Measurements from ENCODE around the gene NVL. TPM values are rescaled to one million over a fixed set of nuclear protein-coding genes. Genes with fewer than 3 reads are reported as not detected.

The NVL gene
- total RNA-seq, 1 donor from 2014 or later: 22.3 TPM

DNA sequence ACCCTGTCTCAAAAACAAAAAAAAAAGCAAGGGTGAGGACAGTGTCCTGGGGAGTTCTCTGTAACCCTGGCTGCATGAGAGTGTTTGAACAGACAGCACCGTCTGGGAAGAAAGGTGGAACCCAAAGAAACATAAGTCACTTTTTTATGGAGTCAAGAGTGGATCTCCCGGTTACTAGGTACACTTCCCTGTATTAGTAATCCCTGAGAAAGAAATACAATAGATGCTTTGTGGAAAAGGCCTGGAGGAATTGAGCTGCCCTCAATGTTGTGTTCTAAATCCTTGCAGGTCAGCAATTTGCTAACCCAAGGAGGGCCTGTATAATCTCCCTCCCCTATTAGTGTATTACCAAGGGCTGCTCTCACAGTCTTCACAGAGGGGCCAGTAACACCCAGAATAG is 130.3 kb downstream of the NVL start:
- no peak for DNase-seq (ENCODE audit: low read depth in 2 of 2)

GRCh38 chr1:224198572-224198971 is 131.4 kb downstream of the NVL start:
- no peak for DNase-seq (ENCODE audit: low read depth in 2 of 2)

DNA sequence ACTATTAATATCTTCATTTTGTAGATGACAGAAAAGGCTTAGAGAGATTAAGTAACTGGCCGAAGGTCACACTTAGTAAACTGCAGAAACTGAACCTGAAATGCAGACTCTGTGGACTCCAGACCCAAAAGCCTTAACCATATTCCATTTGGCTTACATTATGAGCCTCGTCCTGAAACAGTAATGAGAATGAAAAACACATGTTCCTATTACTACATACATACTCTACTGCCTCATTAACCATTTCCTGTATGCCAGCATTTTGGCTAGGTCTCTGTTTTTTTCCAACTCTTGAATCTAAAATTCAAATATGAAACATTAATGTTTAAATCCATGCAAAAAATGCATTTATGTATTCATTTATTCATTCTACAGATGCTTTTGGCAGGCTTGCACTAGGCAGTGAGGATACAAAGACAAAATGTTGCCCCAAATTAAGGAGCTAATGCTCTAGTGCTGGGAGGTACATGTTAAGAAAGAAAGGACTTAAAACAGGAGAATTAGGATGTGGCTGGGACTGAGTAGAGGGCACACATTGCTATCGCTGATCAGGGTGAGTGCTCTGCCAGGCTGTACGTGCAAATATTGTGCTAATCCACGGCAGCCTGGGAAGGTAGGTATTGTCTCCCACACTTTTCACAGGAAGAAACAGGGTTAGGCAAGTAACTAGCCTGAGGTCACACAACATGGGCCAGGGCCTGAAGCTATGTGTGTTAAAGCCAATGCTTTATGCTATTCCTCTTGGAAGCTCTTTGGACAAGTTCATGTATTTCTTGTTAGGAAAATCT is 133.0 kb downstream of the NVL start:
- no peak for DNase-seq (ENCODE audit: low read depth in 2 of 2)

- DNase-seq (ENCODE audit: low read depth in 2 of 2): no peak
Observed at GRCh38 chr1:224193319-224193966, 136.5 kb downstream of the NVL start.

DNA sequence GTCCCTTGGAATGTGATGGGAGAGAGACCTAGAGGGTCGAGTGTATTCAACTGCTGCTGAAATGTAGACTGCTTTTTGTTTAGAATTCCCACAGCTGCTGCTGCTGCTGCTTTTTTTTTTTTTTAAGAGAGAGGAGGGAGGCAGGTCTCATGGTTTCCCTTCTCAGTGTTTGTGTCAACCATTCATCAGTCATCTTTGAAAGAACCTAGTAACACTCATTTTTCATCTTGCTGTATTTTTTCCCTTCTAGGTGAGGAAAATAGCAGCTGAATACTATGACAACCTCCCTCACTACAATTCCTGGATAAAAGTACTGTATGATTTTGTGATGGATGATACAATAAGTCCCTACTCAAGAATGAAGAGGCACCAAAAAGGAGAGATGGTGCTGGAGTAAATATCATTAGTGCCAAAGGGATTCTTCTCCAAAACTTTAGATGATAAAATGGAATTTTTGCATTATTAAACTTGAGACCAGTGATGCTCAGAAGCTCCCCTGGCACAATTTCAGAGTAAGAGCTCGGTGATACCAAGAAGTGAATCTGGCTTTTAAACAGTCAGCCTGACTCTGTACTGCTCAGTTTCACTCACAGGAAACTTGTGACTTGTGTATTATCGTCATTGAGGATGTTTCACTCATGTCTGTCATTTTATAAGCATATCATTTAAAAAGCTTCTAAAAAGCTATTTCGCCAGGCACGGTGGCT is 137.7 kb downstream of the NVL start:
- DNase-seq (ENCODE audit: low read depth in 2 of 2): no peak

- DNase-seq (ENCODE audit: low read depth in 2 of 2): no peak
Observed at GRCh38 chr1:224189561-224189960, 140.4 kb downstream of the NVL start.

GRCh38 chr1:224188286-224188685 is 141.7 kb downstream of the NVL start:
- DNase-seq (ENCODE audit: low read depth in 2 of 2): no peak

DNA sequence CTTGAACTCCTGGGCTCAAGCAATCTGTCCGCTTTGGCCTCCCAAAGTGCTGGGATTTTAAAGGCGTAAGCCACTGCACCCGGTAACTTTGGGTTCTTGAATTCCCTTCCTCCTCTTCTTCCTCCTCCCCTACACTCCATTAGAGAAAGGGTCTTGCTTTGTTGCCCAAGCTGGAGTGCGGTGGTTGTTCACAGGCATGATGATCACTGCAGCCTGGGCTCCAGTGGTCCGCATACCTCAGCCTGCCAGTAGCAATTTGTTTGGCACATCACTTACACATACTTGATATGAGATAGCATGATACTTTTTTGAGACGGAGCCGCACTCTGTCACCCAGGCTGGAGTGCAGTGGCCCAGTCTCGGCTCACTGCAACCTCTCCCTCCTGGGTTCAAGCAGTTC is 144.8 kb downstream of the NVL start:
- no peak for DNase-seq (ENCODE audit: low read depth in 2 of 2)

DNA sequence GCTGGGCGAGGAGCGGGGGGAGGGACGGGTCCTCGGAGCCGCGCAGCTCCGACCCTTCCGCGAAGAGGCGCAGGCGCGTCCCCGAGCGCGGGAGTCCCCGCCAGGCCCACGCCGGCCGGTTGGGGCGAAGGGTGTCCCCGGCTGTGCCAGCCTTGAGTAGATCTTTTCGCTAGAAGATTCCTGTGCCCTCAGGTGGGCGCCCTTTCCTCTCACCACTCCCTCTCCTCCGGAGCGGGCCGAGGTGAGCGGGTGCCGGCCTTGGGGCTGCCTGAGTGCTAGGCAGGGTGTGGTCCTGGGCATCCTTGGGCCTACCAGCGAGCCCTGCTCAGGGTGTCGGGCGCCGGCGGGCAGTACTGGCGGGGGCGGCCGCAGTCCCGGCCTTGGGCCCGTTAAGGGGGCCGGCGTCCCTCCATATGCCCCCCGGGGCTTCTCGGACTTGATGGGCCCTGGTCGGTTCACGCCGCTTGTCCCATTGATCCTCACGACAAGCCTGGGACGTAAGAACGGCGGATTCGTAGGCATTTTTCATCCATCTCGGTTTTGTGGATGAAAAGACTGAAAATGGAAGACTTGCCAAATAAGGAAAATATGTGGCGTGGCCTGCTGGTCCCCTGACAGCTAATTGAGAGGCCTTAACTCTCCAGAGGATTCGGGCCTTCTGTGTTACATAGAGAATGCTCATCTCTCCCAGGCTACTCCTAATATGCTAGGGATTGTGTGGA is 146.2 kb downstream of the NVL start:
- peak in 1 of 2 donors; percentile 62 for DNase-seq (ENCODE audit: low read depth in 2 of 2)

DNA sequence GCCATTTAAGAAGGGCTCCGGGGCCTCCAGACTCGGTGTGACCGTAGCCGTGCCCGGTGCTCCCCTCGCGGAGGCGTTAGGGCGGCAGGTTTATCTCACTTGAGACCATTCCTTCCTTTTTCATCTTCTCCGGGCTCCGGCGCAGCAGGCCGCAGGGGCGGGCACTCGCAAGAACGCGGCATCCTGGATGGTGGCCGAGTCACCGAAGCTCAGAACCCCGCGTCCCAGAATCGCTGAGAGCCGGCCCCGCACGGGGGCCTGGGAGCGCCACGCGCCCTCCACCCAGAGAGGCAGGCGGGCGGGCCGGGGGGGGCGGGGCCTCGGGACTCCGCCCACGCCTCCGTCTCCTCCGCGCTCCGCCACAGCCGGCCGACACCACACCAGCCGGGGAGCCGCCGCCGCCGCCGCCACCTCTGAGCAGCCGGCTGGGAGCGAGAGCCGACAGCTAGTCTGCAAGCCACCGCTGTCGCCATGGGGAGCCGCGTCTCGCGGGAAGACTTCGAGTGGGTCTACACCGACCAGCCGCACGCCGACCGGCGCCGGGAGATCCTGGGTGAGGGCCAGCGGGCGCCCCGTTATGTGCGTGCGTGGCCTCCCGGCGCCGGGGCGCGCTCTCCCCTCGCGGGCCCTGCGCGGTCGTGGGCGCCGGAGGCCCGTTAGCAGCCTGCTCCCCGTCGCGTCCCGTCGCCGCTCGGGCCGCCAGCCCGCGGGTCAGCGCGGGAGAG is 146.9 kb downstream of the NVL start, which contains the start of gene DEGS1:
Gene DEGS1 (plus strand): TSS at position 375 of the 725 bp plus-strand sequence. CDS start 97 bp downstream, at position 472.
- DNase-seq (ENCODE audit: low read depth in 2 of 2): peak in 1 of 2 donors; percentile 89

DNA sequence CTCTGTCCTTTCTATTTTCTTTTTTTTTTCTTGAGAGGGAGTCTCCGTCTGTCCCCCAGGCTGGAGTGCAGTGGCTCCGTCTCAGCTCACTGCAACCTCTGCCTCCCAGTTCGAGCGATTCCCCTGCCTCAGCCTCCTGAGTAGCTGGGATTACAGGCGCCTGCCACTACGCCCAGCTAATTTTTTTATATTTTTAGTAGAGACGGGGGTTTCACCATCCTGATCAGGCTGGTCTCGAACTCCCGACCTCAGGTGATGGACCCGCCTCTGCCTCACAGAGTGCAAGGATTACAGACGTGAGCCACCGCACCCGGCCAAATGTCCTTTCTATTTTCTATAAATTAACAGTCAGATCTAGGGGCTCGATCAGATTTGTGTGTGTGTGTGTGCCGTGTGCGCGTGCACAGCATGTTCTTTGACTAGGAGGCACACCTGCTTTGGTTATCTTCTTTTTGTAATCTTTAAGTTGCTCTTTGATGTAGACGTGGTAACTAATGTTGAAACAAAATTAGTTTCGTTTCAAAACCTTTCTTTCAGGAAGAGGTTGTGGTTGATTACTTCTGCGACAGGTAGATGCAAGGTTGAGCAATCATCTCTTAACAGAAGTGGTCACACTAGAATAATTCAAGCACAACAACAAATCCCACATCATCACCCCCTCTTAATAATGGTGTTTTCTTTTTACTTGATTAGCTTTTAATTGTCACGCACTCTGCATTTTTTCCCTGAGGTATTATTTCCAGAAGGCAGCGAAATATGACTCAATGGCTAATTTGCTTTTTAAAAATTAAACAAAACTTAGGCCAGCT is 147.7 kb downstream of the NVL start:
- DNase-seq (ENCODE audit: low read depth in 2 of 2): no peak

- no peak for DNase-seq (ENCODE audit: low read depth in 2 of 2)
Observed at GRCh38 chr1:224181453-224181810, 148.5 kb downstream of the NVL start.

GRCh38 chr1:224180783-224181452 is 149.1 kb downstream of the NVL start:
- no peak for DNase-seq (ENCODE audit: low read depth in 2 of 2)

GRCh38 chr1:224178894-224179293 is 151.1 kb downstream of the NVL start:
- DNase-seq (ENCODE audit: low read depth in 2 of 2): no peak

GRCh38 chr1:224177356-224177999 is 152.5 kb downstream of the NVL start:
- DNase-seq (ENCODE audit: low read depth in 2 of 2): no peak
